HG03097 (cell line): ENCODE data around the gene PDZRN4.
"Not testable (repeated sequence)": the region's sequence is repeated elsewhere in the genome, so short reads cannot be mapped to it uniquely, and the experiment has no call there.

Experiments
- ATAC-seq: cut with Tn5 transposase; IDR thresholded peaks from one replicate; pipeline ENCODE4 v1.9.1; 2021; ENCODE audit not compliant: unreplicated experiment, low FRiP score

The PDZRN4 gene

GRCh38 chr12:41277946-41278267 lies 89.8 kb downstream of the PDZRN4 start:
- no peak for ATAC-seq

GRCh38 chr12:41280341-41281095 lies 92.4 kb downstream of the PDZRN4 start:
- ATAC-seq: not testable (repeated sequence)

- not testable (repeated sequence) for ATAC-seq
These were observed 97.3 kb downstream of the PDZRN4 start for GRCh38 chr12:41285470-41285869.

- ATAC-seq: no peak
These were observed 98.3 kb downstream of the PDZRN4 start for GRCh38 chr12:41286426-41286825.

GRCh38 chr12:41287500-41288141 lies 99.5 kb downstream of the PDZRN4 start:
- ATAC-seq: peak; percentile 74

GRCh38 chr12:41288142-41288811 lies 100.2 kb downstream of the PDZRN4 start:
- no peak for ATAC-seq

- ATAC-seq: no peak
These were observed 101.4 kb downstream of the PDZRN4 start for GRCh38 chr12:41289501-41289900.

- no peak for ATAC-seq
These were observed 104.9 kb downstream of the PDZRN4 start for GRCh38 chr12:41293011-41293410.

GRCh38 chr12:41293461-41293860 lies 105.3 kb downstream of the PDZRN4 start:
- ATAC-seq: no peak

GRCh38 chr12:41302979-41303403 lies 114.9 kb downstream of the PDZRN4 start:
- ATAC-seq: no peak

GRCh38 chr12:41304526-41304925 lies 116.4 kb downstream of the PDZRN4 start:
- ATAC-seq: no peak

GRCh38 chr12:41310367-41310766 lies 122.2 kb downstream of the PDZRN4 start:
- ATAC-seq: no peak

GRCh38 chr12:41311883-41312282 lies 123.8 kb downstream of the PDZRN4 start:
- no peak for ATAC-seq

- not testable (repeated sequence) for ATAC-seq
These were observed 124.3 kb downstream of the PDZRN4 start for GRCh38 chr12:41312451-41312850.

GRCh38 chr12:41325336-41325735 lies 137.2 kb downstream of the PDZRN4 start:
- ATAC-seq: no peak

GRCh38 chr12:41327096-41327895 lies 139.2 kb downstream of the PDZRN4 start:
- no peak for ATAC-seq

- ATAC-seq: no peak
These were observed 145.9 kb downstream of the PDZRN4 start for GRCh38 chr12:41333974-41334373.

- no peak for ATAC-seq
These were observed 146.3 kb downstream of the PDZRN4 start for GRCh38 chr12:41334390-41334789.

GRCh38 chr12:41336041-41336549 lies 148.0 kb downstream of the PDZRN4 start:
- no peak for ATAC-seq

- no peak for ATAC-seq
These were observed 151.7 kb downstream of the PDZRN4 start for GRCh38 chr12:41339784-41340183.
